EH (cell line): Measurements from ENCODE around the gene FCSK.
A peak's percentile ranks its signal among the peaks of the same experiment; 100 is the strongest.

ENCODE experiments used
- DNase-seq: peaks from one replicate; pipeline ENCODE4 v3.0.0-alpha.2; 2015; ENCODE audit warnings: low read depth

The FCSK gene

GRCh38 chr16:70455910-70456309 is 1.5 kb downstream of the FCSK start:
- DNase-seq, result no peak

GRCh38 chr16:70457446-70458166 is 3.2 kb downstream of the FCSK start:
- DNase-seq, result no peak

GRCh38 chr16:70460737-70461261 is 6.4 kb downstream of the FCSK start:
- DNase-seq, result peak; percentile 46

GRCh38 chr16:70463235-70463634 is 8.8 kb downstream of the FCSK start:
- DNase-seq, result no peak

GRCh38 chr16:70465999-70466804 is 11.8 kb downstream of the FCSK start:
- DNase-seq, result no peak

GRCh38 chr16:70466805-70467076 is 12.3 kb downstream of the FCSK start:
- no peak for DNase-seq

GRCh38 chr16:70467113-70467512 is 12.7 kb downstream of the FCSK start:
- no peak for DNase-seq

- DNase-seq, result no peak
Observed at GRCh38 chr16:70467608-70468007, 13.2 kb downstream of the FCSK start.

GRCh38 chr16:70468776-70469525 is 14.6 kb downstream of the FCSK start:
- no peak for DNase-seq

- DNase-seq, result no peak
Observed at GRCh38 chr16:70470141-70470926, 15.9 kb downstream of the FCSK start.

GRCh38 chr16:70470927-70471341 is 16.5 kb downstream of the FCSK start:
- peak; percentile 30 for DNase-seq

- DNase-seq, result no peak
Observed at GRCh38 chr16:70472786-70473433, 18.5 kb downstream of the FCSK start.

GRCh38 chr16:70473446-70474319 is 19.3 kb downstream of the FCSK start:
- no peak for DNase-seq

GRCh38 chr16:70474320-70475053 is 20.1 kb downstream of the FCSK start:
- DNase-seq, result no peak

- DNase-seq, result no peak
Observed at GRCh38 chr16:70475054-70475871, 20.9 kb downstream of the FCSK start.

GRCh38 chr16:70476272-70477020 is 22.1 kb downstream of the FCSK start:
- DNase-seq, result peak; percentile 87

- DNase-seq, result no peak
Observed at GRCh38 chr16:70478169-70478568, 23.8 kb downstream of the FCSK start.

GRCh38 chr16:70478912-70479341 is 24.5 kb downstream of the FCSK start:
- peak; percentile 24 for DNase-seq
